HepG2 (cell line): ENCODE results near the gene KPNA3. TPM values are rescaled to one million over a fixed set of nuclear protein-coding genes. Genes with fewer than 3 reads are reported as not detected.

Experiments used
- BCL6 ChIP-seq: IDR thresholded peaks from 2 replicates; pipeline ENCODE4 v1.6.1; 2016; ENCODE audit warnings: missing genetic modification reagents, missing compliant biosample characterization
- CBX1 ChIP-seq: IDR thresholded peaks from one replicate; pipeline ENCODE4 v1.6.1; 2016; ENCODE audit warnings: antibody characterized with exemption, low read depth
- CBX5 ChIP-seq: sonication (generic); formaldehyde crosslinking; IDR thresholded peaks from 2 replicates; pipeline ENCODE4 v1.4.0; 2020; ENCODE audit warnings: missing genetic modification reagents, borderline replicate concordance
- CREB3 ChIP-seq: sonication (generic); formaldehyde crosslinking; IDR thresholded peaks from 2 replicates; pipeline ENCODE4 v1.5.0; 2020; ENCODE audit warnings: missing genetic modification reagents
- HDAC6 ChIP-seq: fragments of 200-600 bp; sonication (generic); IDR thresholded peaks from 2 replicates; pipeline ENCODE4 v1.7.0; 2017; ENCODE audit warnings: mild to moderate bottlenecking, antibody characterized with exemption, low read length, low read depth
- IKZF1 ChIP-seq: fragments of 450-650 bp; IDR thresholded peaks from 2 replicates; pipeline ENCODE4 v1.7.1; 2016
- LRRFIP1 ChIP-seq: sonication (generic); formaldehyde crosslinking; conservative IDR thresholded peaks from 2 replicates; pipeline ENCODE4 v1.4.0; 2020; ENCODE audit warnings: missing genetic modification reagents
- MTA1 ChIP-seq: sonication (generic); formaldehyde crosslinking; IDR thresholded peaks from 2 replicates; pipeline ENCODE4 v1.4.0; 2020; ENCODE audit warnings: missing genetic modification reagents, mild to moderate bottlenecking, borderline replicate concordance
- NCOA5 ChIP-seq: sonication (generic); formaldehyde crosslinking; IDR thresholded peaks from 2 replicates; pipeline ENCODE4 v1.4.0; 2020; ENCODE audit warnings: missing genetic modification reagents
- SOX6 ChIP-seq, 2 experiments: fragments of 450-650 bp in 1 of 2; sonication (generic) in 1 of 2; formaldehyde crosslinking in 1 of 2; IDR thresholded peaks; 2 replicates each; pipeline versions ENCODE4 v1.4.0 to v1.6.1; 2017 to 2020; ENCODE audit warnings: antibody characterized with exemption in 1 of 2, mild to moderate bottlenecking in 1 of 2, missing genetic modification reagents in 1 of 2
- TRIM24 ChIP-seq: sonication (generic); formaldehyde crosslinking; IDR thresholded peaks from 2 replicates; pipeline ENCODE4 v1.8.0; 2022; ENCODE audit warnings: mild to moderate bottlenecking, missing genetic modification reagents
- TSC22D2 ChIP-seq: sonication (generic); formaldehyde crosslinking; IDR thresholded peaks from 2 replicates; pipeline ENCODE4 v1.5.1; 2020; ENCODE audit warnings: missing genetic modification reagents, mild to moderate bottlenecking, borderline replicate concordance
- USF2 ChIP-seq, 2 experiments: sonication (generic) in 1 of 2; formaldehyde crosslinking in 1 of 2; IDR thresholded peaks; 2 replicates each; pipeline versions ENCODE4 v1.5.1 to v1.6.1; 2011 to 2020; ENCODE audit warnings: borderline replicate concordance in 1 of 2, low read depth in 1 of 2, low read length in 1 of 2, mild to moderate bottlenecking in 1 of 2, missing genetic modification reagents in 1 of 2, moderate library complexity in 1 of 2
- ZBTB44 ChIP-seq: sonication (generic); formaldehyde crosslinking; IDR thresholded peaks from 2 replicates; pipeline ENCODE4 v1.4.0; 2020; ENCODE audit warnings: missing genetic modification reagents
- ZC3H4 ChIP-seq: sonication (generic); formaldehyde crosslinking; IDR thresholded peaks from 2 replicates; pipeline ENCODE4 v1.4.0; 2020; ENCODE audit warnings: missing genetic modification reagents, borderline replicate concordance
- ZNF180 ChIP-seq: sonication (generic); formaldehyde crosslinking; IDR thresholded peaks from 2 replicates; pipeline ENCODE4 v1.4.0; 2020; ENCODE audit warnings: low read depth, missing genetic modification reagents, borderline replicate concordance
- ZNF30 ChIP-seq: sonication (generic); formaldehyde crosslinking; IDR thresholded peaks from 2 replicates; pipeline ENCODE4 v1.5.0; 2020; ENCODE audit warnings: mild to moderate bottlenecking, missing genetic modification reagents
- ZNF317 ChIP-seq: sonication (generic); formaldehyde crosslinking; IDR thresholded peaks from 2 replicates; pipeline ENCODE4 v1.5.0; 2020; ENCODE audit warnings: mild to moderate bottlenecking, missing genetic modification reagents
- ZNF484 ChIP-seq: sonication (generic); formaldehyde crosslinking; IDR thresholded peaks from 2 replicates; pipeline ENCODE4 v1.5.1; 2020; ENCODE audit warnings: mild to moderate bottlenecking, low read depth, missing genetic modification reagents, borderline replicate concordance
- ZNF557 ChIP-seq: sonication (generic); formaldehyde crosslinking; IDR thresholded peaks from 2 replicates; pipeline ENCODE4 v1.4.0; 2020; ENCODE audit warnings: missing genetic modification reagents
- ZNF563 ChIP-seq: sonication (generic); formaldehyde crosslinking; IDR thresholded peaks from 2 replicates; pipeline ENCODE4 v1.8.0; 2022; ENCODE audit warnings: mild to moderate bottlenecking, moderate library complexity, missing genetic modification reagents
- polyA plus RNA-seq, 8 experiments: library from polyadenylated mRNA; depleted of rRNA in 3 of 8; stranded (reverse) in 7 of 8; unstranded in 1 of 8; fragments of >200 nt; fragmentation: Illumina TruSeq in 4 of 8; extraction: Trizol in 4 of 8; gene quantifications; 2 replicates each; pipeline versions ENCODE4 v1.2.1 to v1.2.3, GENCODE V29; 2011 to 2016; ENCODE audit warnings: low read depth in 4 of 8, missing spikeins in 1 of 8, mixed read lengths in 1 of 8; ENCODE audit not compliant: insufficient read depth in 1 of 8
- total RNA-seq, 5 experiments: library from RNA; depleted of rRNA; stranded (reverse); fragments of >200 nt; fragmentation: Illumina TruSeq; extraction: Trizol; gene quantifications; 2 replicates each; pipeline ENCODE4 v1.2.3, GENCODE V29; 2016; ENCODE audit warnings: low read depth in 1 of 5

Gene KPNA3
- total and polyA plus RNA-seq, 2 of the 13 experiments (the other 11 are each of a cell fraction or from before 2014, with no cell fraction given), result 13.0 to 28.9 TPM

GRCh38 chr13:49807681-49808080 is 15.2 kb upstream of the KPNA3 start (continued):
- TF ChIP-seq LRRFIP1 (CRISPR knock-in tag) (no peak), ZNF180 (CRISPR knock-in tag) (no peak), ZNF317 (CRISPR knock-in tag) (no peak), HDAC6 (no peak), ZNF563 (CRISPR knock-in tag) (no peak), ZNF30 (no peak), ZNF484 (CRISPR knock-in tag) (no peak), TRIM24 (CRISPR knock-in tag) (no peak), NCOA5 (CRISPR knock-in tag) (no peak), ZC3H4 (CRISPR knock-in tag) (no peak), BCL6 (CRISPR knock-in tag) (peak; percentile 96), IKZF1 (no peak), USF2 (IDR thresholded peaks at IDR 0.05; ENCODE audit: low read depth, low read length) (no peak), USF2 (CRISPR knock-in tag; IDR thresholded peaks at IDR 0.05; ENCODE audit: borderline replicate concordance) (no peak), TSC22D2 (CRISPR knock-in tag) (no peak), ZBTB44 (CRISPR knock-in tag) (no peak), CBX5 (peak; percentile 27; the same call in 1 of the 2 replicates), MTA1 (CRISPR knock-in tag) (no peak), SOX6 (IDR thresholded peaks at IDR 0.05) (no peak), SOX6 (CRISPR knock-in tag; IDR thresholded peaks at IDR 0.05) (peak; percentile 79), CBX1 (no peak), ZNF557 (CRISPR knock-in tag) (no peak), CREB3 (no peak)
